Breast epithelium (tissue), 3 donors: Measurements from ENCODE around the gene MRAP.

ENCODE experiments used
- POLR2A ChIP-seq: fragments of 450-650 bp; IDR thresholded peaks from one replicate; pipeline ENCODE4 v1.6.1; 2016; ENCODE audit warnings: antibody characterized with exemption, mild to moderate bottlenecking, moderate library complexity
- POLR2AphosphoS5 ChIP-seq, 3 donors: sonication (generic); formaldehyde crosslinking; IDR thresholded peaks; one replicate each; pipeline ENCODE4 v1.6.1; 2017; ENCODE audit warnings: antibody characterized with exemption in 3 of 3
- TF ChIP-seq, protein P1 (sequence below), 3 donors: fragments of 450-650 bp; IDR thresholded peaks; one replicate each; pipeline ENCODE4 v1.5.1; 2016 to 2017; ENCODE audit warnings: antibody characterized with exemption in 3 of 3, mild to moderate bottlenecking in 3 of 3, moderate library complexity in 3 of 3

DNA sequence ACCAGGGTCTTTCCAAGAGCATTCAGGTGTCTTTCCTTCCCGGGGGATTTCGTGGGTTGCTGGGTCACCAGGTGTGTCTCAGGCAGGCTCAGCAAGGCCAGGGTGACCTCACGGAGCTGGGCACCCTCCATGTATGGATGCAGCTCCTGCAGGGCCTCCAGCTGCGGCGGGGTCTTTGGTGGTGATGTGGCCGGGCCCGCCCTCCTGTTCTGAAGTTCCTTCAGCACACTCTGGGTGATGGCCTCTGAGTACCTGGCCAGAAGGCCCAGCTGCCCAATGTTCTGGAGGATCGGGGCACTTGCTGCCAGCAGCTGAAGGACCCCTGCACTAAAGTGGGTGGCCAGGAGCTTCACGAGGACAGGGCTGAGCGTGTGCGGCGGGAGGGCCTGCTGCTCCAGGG lies 48.7 kb downstream of the MRAP start:
- TF ChIP-seq POLR2AphosphoS5 (IDR thresholded peaks at IDR 0.05) = no peak
- TF ChIP-seq, protein P1, sequence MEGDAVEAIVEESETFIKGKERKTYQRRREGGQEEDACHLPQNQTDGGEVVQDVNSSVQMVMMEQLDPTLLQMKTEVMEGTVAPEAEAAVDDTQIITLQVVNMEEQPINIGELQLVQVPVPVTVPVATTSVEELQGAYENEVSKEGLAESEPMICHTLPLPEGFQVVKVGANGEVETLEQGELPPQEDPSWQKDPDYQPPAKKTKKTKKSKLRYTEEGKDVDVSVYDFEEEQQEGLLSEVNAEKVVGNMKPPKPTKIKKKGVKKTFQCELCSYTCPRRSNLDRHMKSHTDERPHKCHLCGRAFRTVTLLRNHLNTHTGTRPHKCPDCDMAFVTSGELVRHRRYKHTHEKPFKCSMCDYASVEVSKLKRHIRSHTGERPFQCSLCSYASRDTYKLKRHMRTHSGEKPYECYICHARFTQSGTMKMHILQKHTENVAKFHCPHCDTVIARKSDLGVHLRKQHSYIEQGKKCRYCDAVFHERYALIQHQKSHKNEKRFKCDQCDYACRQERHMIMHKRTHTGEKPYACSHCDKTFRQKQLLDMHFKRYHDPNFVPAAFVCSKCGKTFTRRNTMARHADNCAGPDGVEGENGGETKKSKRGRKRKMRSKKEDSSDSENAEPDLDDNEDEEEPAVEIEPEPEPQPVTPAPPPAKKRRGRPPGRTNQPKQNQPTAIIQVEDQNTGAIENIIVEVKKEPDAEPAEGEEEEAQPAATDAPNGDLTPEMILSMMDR (IDR thresholded peaks at IDR 0.05) = no peak
- TF ChIP-seq POLR2A = no peak
